HEK293T (cell line): ENCODE data around the gene GPR137B.

ENCODE experiments used
- FOXA1 ChIP-seq: fragments of 450-650 bp; IDR thresholded peaks from 2 replicates; pipeline ENCODE4 v1.6.1; 2016; ENCODE audit warnings: mild to moderate bottlenecking
- FOXM1 ChIP-seq: fragments of 450-650 bp; IDR thresholded peaks from 2 replicates; pipeline ENCODE4 v1.6.1; 2017; ENCODE audit warnings: mild to moderate bottlenecking, borderline replicate concordance
- LEF1 ChIP-seq: fragments of 450-650 bp; IDR thresholded peaks from 2 replicates; pipeline ENCODE4 v1.6.1; 2017; ENCODE audit warnings: mild to moderate bottlenecking, borderline replicate concordance
- SUZ12 ChIP-seq: fragments of 450-650 bp; IDR thresholded peaks from 2 replicates; pipeline ENCODE4 v1.6.1; 2016; ENCODE audit warnings: mild to moderate bottlenecking

GRCh38 chr1:236095705-236096520 lies 46.4 kb upstream of the GPR137B start:
- no peak for TF ChIP-seq SUZ12
- no peak for TF ChIP-seq FOXM1
- no peak for TF ChIP-seq LEF1
- TF ChIP-seq FOXA1 = no peak
